ENCODE results near the gene SYPL2. TPM values are rescaled to one million over a fixed set of nuclear protein-coding genes. Genes with fewer than 3 reads are reported as not detected.

SYPL2 gene
- total and polyA plus RNA-seq, 9 donors, result 0.31 to 5.1 (median 2.4) TPM

- intact Hi-C loops (cut with DNase I), result no loop called here
- no peaks in the 10 kb centered on the region for H3K36me3 ChIP-seq
- no peak for DNase-seq
- no peaks in the 10 kb centered on the region for H3K27me3 ChIP-seq
- no peak overlapping the region for H3K4me3 ChIP-seq
- no peak overlapping the region for H3K27ac ChIP-seq
- H3K4me1 ChIP-seq (ENCODE audit: insufficient read depth), result no peaks in the 10 kb centered on the region
- no peaks in the 10 kb centered on the region for H3K9me3 ChIP-seq
- no peak for TF ChIP-seq POLR2A (IDR thresholded peaks at IDR 0.05)
- no peak for TF ChIP-seq CTCF (IDR thresholded peaks at IDR 0.05)
- WGBS, 3 donors, result 88 to 93% (median 90%) methylated on average over 5 of the region's 5 CpGs
These were observed 50.5 kb downstream of the SYPL2 start for GRCh38 chr1:109516872-109517271.

GRCh38 chr1:109517337-109517736, 51.0 kb downstream of the SYPL2 start:
- TF ChIP-seq POLR2A (IDR thresholded peaks at IDR 0.05) (no peak), EP300 (IDR thresholded peaks at IDR 0.05) (no peak), CTCF (IDR thresholded peaks at IDR 0.05) (no peak)
- no peak overlapping the region for H3K27ac ChIP-seq
- no peaks in the 10 kb centered on the region for H3K36me3 ChIP-seq
- intact Hi-C loops (cut with DNase I), result no loop called here
- no peaks in the 10 kb centered on the region for H3K27me3 ChIP-seq
- 88 to 91% (median 89%) methylated on average over 5 of the region's 5 CpGs for WGBS, 3 donors
- no peaks in the 10 kb centered on the region for H3K9me3 ChIP-seq
- no peaks in the 10 kb centered on the region for H3K4me1 ChIP-seq (ENCODE audit: insufficient read depth)
- no peak overlapping the region for H3K4me3 ChIP-seq
- DNase-seq, result no peak

GRCh38 chr1:109521002-109521951, 54.9 kb downstream of the SYPL2 start:
- no peaks in the 10 kb centered on the region for H3K9me3 ChIP-seq
- 29 to 38% (median 35%) methylated on average over 14 of the region's 14 CpGs for WGBS, 3 donors
- H3K4me3 ChIP-seq, result no peak overlapping the region
- no peaks in the 10 kb centered on the region for H3K27me3 ChIP-seq
- TF ChIP-seq CTCF (IDR thresholded peaks at IDR 0.05) (no peak), POLR2A (IDR thresholded peaks at IDR 0.05) (no peak), EP300 (IDR thresholded peaks at IDR 0.05) (no peak)
- no peaks in the 10 kb centered on the region for H3K4me1 ChIP-seq (ENCODE audit: insufficient read depth)
- no peak for DNase-seq
- no peaks in the 10 kb centered on the region for H3K36me3 ChIP-seq
- H3K27ac ChIP-seq, result no peak overlapping the region
- intact Hi-C loops (cut with DNase I), result no loop called here

DNA sequence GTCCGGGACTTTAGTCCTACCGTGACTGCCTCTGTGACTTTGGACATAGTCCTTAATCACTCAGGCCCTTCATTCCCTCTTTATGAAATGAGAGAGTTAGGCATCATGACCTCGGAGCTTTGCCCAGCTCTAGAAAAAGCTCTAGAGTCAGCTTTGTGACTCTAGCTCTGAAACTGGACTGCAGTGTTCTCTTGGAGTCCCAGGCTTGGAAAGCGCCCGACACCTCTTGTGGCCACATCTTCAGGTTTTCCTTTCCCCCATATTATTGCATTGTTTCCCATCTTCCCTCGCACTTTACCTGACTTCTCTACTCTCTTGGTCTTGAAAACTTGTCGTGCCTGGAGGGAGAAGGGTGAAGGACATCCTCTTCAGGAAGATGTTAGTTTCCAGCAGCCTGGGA, 55.7 kb downstream of the SYPL2 start:
- H3K27ac ChIP-seq, result no peak overlapping the region
- H3K4me1 ChIP-seq (ENCODE audit: insufficient read depth), result no peaks in the 10 kb centered on the region
- intact Hi-C loops (cut with DNase I), result no loop called here
- no peaks in the 10 kb centered on the region for H3K36me3 ChIP-seq
- no peak for TF ChIP-seq EP300 (IDR thresholded peaks at IDR 0.05)
- TF ChIP-seq POLR2A (IDR thresholded peaks at IDR 0.05), result no peak
- TF ChIP-seq CTCF (IDR thresholded peaks at IDR 0.05), result no peak
- 86 to 90% (median 89%) methylated on average over 7 of the region's 7 CpGs for WGBS, 3 donors
- H3K27me3 ChIP-seq, result no peaks in the 10 kb centered on the region
- no peak for DNase-seq
- no peaks in the 10 kb centered on the region for H3K9me3 ChIP-seq
- no peak overlapping the region for H3K4me3 ChIP-seq

All from ovary (tissue), 9 donors.